ENCODE results near the gene ZNF217. TPM values are rescaled to one million over a fixed set of nuclear protein-coding genes. Genes with fewer than 3 reads are reported as not detected.

Gene ZNF217
- total and polyA plus RNA-seq, 9 of the 15 experiments (the other 6 are each of a cell fraction or from before 2014, with no cell fraction given): 3.0 to 41.8 (median 16.8) TPM

DNA sequence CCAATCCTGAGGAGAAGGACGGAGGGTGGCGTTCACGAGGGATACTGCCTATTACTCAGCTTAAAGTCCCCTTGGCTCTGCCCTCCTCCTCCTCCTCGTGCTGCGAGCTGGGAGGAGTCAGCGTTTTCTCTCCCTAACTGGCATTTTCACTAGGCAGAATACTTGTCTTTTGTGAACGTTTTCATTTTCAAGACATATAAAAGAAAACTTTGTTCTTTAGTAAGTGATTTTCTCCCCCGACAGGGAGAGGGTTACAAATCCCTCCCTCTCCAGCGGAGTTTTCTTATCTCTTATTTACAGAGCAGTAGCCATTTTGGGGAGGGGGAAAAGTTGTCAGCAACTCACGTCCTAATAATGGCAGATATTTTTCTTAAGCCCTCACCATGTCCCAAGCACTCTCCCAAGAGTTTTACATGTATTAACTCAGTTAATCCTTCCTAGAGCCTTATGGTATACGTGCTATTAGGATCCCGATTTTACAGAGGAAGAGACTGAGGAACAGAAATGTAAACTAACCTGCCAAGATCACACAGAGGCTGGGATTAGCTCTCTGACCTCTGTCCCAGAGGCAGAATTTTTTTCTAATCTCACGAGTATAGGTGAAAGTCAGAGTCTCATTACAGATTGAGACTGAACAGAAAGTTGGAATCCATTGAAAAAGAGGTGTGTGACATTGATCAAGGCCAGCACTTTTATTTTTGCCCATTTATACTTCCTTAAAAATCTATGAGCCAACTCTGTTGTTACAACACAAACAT, 30.0 kb upstream of the ZNF217 start (continued):
- TF ChIP-seq PURB (CRISPR knock-in tag; IDR thresholded peaks at IDR 0.05; ENCODE audit: low read depth) (no peak), ZNF561 (CRISPR knock-in tag; conservative IDR thresholded peaks at IDR 0.05) (0 out of 2 replicates have a peak, but pooled peaks have one; percentile 64), MEIS2 (IDR thresholded peaks at IDR 0.05; ENCODE audit: partially characterized antibody) (peak; percentile 41), BCOR (IDR thresholded peaks at IDR 0.05) (0 out of 2 replicates have a peak, but pooled peaks have one; percentile 42), YY1 (IDR thresholded peaks at IDR 0.05; ENCODE audit: borderline replicate concordance in 1 of 3, control insufficient read depth in 1 of 3, extremely low read depth in 1 of 3, insufficient read depth in 3 of 3, insufficient read length in 1 of 3, insufficient replicate concordance in 2 of 3, low read depth in 1 of 3, low read length in 2 of 3) (peak in 2 of 3 experiments; percentile 50 to 91), FOSL1 (tag; conservative IDR thresholded peaks at IDR 0.05) (peak; percentile 43; the same call in 1 of the 2 replicates), PML (IDR thresholded peaks at IDR 0.05; ENCODE audit: low read length) (peak; percentile 43; the same call in 1 of the 2 replicates), ELF2 (CRISPR knock-in tag; IDR thresholded peaks at IDR 0.05) (no peak), C11orf30 (IDR thresholded peaks at IDR 0.05; ENCODE audit: low read depth) (peak; percentile 88), EHMT2 (IDR thresholded peaks at IDR 0.05) (no peak), ZNF274 (IDR thresholded peaks at IDR 0.05; ENCODE audit: borderline replicate concordance, low read depth, low read length) (no peak), RUNX1 (IDR thresholded peaks at IDR 0.05; ENCODE audit: low read depth) (no peak), GTF2A2 (tag; IDR thresholded peaks at IDR 0.05) (no peak), ZNF77 (CRISPR knock-in tag; IDR thresholded peaks at IDR 0.05) (no peak), ZNF354B (CRISPR knock-in tag; IDR thresholded peaks at IDR 0.05) (no peak), NONO (IDR thresholded peaks at IDR 0.05; ENCODE audit: low read depth in 2 of 2, low read length in 1 of 2) (no peak; a peak in 1 of 4 replicates)
- TF ChIP-seq, protein P1, sequence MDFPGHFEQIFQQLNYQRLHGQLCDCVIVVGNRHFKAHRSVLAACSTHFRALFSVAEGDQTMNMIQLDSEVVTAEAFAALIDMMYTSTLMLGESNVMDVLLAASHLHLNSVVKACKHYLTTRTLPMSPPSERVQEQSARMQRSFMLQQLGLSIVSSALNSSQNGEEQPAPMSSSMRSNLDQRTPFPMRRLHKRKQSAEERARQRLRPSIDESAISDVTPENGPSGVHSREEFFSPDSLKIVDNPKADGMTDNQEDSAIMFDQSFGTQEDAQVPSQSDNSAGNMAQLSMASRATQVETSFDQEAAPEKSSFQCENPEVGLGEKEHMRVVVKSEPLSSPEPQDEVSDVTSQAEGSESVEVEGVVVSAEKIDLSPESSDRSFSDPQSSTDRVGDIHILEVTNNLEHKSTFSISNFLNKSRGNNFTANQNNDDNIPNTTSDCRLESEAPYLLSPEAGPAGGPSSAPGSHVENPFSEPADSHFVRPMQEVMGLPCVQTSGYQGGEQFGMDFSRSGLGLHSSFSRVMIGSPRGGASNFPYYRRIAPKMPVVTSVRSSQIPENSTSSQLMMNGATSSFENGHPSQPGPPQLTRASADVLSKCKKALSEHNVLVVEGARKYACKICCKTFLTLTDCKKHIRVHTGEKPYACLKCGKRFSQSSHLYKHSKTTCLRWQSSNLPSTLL (IDR thresholded peaks at IDR 0.05): no peak
- TF ChIP-seq, protein P2, sequence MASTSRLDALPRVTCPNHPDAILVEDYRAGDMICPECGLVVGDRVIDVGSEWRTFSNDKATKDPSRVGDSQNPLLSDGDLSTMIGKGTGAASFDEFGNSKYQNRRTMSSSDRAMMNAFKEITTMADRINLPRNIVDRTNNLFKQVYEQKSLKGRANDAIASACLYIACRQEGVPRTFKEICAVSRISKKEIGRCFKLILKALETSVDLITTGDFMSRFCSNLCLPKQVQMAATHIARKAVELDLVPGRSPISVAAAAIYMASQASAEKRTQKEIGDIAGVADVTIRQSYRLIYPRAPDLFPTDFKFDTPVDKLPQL (IDR thresholded peaks at IDR 0.05; ENCODE audit: extremely low read depth, insufficient read length): no peak
- TF ChIP-seq, protein P3, sequence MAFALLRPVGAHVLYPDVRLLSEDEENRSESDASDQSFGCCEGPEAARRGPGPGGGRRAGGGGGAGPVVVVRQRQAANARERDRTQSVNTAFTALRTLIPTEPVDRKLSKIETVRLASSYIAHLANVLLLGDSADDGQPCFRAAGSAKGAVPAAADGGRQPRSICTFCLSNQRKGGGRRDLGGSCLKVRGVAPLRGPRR (CRISPR knock-in tag; IDR thresholded peaks at IDR 0.05): no peak
- TF ChIP-seq, protein P4, sequence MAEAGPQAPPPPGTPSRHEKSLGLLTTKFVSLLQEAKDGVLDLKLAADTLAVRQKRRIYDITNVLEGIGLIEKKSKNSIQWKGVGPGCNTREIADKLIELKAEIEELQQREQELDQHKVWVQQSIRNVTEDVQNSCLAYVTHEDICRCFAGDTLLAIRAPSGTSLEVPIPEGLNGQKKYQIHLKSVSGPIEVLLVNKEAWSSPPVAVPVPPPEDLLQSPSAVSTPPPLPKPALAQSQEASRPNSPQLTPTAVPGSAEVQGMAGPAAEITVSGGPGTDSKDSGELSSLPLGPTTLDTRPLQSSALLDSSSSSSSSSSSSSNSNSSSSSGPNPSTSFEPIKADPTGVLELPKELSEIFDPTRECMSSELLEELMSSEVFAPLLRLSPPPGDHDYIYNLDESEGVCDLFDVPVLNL (CRISPR knock-in tag; IDR thresholded peaks at IDR 0.05; ENCODE audit: low read depth): no peak
